Measurements from ENCODE around the gene PEAK3.

The PEAK3 gene

DNA sequence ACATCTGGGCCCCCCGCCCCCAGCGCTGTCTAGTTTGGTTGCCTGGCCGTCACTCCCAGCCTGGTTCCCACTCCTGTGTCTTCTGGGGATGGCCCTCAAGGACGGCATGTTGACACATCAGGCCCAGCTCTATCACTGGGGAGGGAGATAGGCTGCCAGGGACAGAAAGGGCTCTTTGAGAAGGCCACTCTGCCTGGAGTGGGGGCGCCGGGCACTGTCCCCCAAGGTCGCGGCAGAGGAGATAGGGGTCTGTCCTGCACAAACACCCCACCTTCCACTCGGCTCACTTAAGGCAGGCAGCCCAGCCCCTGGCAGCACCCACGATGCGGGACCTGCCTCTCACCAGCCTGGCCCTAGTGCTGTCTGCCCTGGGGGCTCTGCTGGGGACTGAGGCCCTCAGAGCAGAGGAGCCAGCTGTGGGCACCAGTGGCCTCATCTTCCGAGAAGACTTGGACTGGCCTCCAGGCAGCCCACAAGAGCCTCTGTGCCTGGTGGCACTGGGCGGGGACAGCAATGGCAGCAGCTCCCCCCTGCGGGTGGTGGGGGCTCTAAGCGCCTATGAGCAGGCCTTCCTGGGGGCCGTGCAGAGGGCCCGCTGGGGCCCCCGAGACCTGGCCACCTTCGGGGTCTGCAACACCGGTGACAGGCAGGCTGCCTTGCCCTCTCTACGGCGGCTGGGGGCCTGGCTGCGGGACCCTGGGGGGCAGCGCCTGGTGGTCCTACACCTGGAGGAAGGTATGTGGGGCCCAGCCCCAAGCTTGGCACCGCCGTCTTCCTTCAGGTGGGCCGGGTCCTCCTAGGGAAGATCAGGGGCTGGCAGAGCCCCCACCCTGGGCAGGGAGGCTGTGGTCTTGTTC is 32.7 kb downstream of the PEAK3 start, which contains the start of gene AMH:
Gene AMH (plus strand): TSS at position 314 of the 857 bp plus-strand sequence. CDS start 10 bp downstream, at position 324.
- DNase-seq: no peak

- DNase-seq: no peak
Measured at GRCh38 chr19:2248136-2249009, 33.6 kb downstream of the PEAK3 start.

GRCh38 chr19:2247433-2248101 is 34.4 kb downstream of the PEAK3 start:
- DNase-seq: no peak

DNA sequence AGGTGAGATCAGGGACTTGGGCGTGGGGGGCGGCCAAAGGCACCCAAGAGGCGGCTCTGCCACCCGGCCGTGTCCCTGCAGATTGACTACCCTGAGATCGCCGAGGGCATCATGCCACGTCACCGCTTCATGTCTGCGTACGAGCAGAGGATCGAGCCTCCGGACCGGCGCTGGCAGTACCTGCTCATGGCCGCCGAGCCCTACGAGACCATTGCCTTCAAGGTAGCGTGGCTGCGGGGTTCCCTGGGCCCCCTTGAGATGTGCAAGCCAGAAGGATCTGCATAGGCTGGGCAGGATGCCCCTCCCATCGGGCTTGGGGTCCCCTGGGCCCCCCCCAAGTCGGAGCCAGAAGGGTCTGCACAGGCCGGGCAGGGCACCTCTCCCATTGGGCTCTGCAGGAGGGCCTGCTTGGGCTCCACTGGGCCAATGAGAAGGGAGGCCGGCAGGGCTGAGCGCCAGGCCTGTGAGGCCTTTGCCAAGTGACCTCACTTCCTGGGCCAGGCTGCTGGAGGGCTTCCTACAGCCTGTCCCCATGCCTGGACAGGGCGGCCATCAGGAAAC is 35.1 kb downstream of the PEAK3 start:
- no peak for DNase-seq

- DNase-seq: no peak
Measured at GRCh38 chr19:2246014-2246620, 35.9 kb downstream of the PEAK3 start.

- DNase-seq: no peak
Measured at GRCh38 chr19:2245273-2245672, 36.7 kb downstream of the PEAK3 start.

DNA sequence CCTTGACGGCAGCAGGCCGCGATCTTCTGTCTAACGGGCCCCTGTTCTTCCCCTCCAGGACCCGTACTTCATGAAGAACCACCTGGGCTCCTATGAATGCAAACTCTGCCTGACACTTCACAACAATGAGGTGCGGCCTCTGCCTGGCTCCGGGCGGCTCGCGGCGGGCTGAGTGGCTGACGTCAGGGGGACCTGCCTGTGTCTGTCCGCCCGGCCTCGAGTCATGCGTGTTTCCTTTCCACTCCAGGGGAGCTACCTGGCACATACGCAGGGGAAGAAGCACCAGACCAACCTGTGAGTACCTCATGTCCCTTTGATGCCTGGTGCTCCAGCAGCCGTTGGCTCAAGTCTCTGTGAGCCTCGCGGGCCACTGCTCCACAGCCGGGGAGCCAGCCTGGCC is 37.5 kb downstream of the PEAK3 start:
- DNase-seq: no peak

DNA sequence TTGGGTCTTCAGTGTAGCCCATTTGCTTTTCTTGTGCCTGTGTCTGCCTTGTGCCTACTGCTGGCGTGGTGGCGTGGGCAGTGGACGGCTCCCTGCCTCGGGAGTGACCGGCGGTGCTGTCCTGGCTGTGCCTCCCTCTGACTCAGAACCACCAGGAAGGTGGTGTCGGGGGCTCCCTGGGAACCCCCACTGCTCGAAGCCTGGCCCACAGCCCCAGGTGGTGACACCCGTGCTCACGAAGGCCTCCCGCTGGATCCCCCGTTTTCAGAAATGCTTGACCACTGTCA is 37.9 kb downstream of the PEAK3 start:
- DNase-seq: no peak

DNA sequence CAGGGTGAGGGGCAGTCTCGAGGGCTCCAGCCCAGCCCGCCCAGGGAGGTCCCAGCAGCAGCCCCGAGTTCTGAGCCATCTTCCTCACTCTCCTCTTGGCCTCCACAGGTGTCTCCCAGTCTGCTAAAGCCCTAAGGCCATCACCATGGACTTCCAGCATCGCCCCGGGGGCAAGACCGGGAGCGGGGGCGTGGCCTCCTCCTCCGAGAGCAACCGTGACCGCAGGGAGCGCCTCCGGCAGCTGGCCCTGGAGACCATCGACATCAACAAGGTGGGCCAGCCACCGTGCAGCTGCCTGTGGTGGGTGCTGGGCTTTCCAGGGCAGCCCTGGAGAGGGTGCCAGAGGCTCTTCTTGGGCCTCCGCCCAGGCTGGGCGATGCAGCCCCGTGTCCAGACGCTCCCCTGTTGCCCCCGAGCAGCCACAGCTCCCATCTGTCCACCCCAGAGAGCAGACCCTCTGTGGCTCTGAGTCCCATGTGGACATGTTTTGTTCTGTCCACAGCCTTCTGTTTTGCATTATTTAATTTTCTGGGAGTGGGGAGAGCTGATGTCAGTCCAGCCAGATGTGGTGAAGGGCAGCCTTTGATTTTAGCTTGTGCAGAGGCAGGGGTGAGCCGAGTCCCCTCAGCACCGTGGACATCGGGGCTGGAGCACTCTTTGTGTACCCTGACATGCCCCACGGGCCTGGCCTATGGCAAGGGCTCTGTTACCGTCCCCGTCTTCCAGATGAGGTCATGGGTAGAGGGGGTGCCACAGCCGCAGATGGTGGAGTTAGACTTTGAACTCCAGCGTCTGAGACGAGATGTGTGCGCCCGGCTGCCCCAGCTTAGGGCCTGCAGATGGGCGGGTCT is 38.5 kb downstream of the PEAK3 start:
- no peak for DNase-seq

DNA sequence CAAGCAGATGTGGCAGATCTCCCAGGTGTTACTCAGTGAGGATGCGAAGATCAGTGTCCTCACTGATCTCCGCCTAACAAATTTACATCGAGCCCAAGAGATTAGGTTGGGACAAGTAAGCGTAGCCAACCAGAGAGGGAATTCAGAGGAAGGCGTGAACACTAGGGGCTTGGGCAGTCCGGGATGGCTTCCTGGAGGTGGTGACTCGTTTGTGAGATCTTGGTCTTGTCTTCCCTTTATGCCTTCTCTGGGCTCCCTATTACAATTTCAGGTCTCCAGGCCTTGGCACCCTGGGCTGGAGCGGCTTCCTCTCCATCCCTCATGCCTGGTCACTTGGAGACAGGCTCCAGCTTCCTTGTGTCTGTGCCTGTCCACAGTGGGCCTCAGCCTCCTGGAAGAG is 39.2 kb downstream of the PEAK3 start:
- DNase-seq: no peak

DNA sequence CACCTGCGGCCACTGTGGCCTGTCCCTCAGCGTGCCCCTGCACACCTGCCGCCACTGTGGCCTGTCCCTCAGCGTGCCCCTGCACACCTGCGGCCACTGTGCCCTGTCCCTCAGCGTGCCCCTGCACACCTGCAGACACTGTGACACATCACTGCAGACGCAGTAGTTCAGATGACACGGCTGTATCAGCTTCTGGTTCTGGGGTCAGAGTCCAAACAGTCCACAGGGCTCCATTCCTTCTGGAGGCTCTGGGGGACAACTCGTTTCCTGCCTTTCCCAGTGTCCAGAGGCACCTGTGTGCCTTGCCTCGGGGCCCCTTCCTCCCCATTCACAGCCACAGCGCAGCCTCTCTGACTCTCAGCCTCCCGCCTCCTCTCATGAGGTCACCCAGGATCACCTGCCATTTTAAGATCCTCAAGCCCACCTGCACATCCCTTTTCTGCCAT is 39.9 kb downstream of the PEAK3 start:
- DNase-seq: no peak

GRCh38 chr19:2240881-2241760 is 40.9 kb downstream of the PEAK3 start:
- DNase-seq: no peak

DNA sequence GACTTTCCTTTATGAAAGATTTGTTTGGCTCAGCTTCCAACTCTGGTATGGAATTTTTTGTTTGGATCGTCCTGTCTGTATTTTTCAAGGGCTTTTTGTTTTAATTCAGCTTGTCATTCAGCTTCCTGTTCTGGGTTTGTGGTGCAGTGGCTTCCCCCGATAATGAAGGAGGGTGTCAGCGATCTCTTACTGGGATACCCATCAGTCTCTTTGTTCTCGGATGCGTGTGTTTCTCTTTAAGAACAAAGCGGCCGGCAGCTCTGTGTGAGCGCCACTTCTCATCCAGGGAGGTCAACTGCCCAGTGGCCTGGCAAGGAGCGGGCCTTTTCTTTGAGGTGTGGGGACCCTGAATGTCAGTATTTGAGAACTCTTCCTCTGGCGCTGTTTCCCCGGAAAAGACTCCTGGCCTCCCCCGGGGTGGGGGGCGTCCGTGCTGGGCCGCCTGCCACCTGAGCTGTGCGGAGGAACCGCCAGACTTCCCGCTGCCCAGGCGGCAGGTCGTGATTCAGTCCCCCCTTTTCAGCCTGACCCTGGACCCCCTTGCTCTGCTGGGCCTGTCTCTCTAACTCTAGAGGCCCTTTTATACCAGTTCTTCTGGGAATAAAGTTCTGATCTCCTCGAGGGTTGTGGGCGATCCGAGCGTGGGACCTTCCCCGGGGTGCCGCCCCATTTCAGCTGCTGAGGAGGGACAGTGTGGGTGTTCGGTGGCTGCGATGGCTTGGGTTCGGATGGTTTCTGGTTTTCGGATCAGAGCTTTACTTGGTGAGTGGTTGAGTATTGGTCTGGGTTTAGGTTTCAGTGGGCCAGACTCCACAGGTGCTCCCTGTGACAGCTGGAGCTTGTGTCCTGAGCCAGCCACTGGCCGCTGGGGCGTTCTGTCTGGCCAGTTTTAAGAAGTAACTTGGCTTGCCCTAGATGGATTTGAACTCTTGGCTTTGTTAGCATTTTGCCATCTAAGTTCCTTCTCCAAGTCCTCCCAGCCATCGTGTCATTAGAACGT is 41.9 kb downstream of the PEAK3 start:
- no peak for DNase-seq

- DNase-seq: no peak
Measured at GRCh38 chr19:2239173-2239572, 42.8 kb downstream of the PEAK3 start.

DNA sequence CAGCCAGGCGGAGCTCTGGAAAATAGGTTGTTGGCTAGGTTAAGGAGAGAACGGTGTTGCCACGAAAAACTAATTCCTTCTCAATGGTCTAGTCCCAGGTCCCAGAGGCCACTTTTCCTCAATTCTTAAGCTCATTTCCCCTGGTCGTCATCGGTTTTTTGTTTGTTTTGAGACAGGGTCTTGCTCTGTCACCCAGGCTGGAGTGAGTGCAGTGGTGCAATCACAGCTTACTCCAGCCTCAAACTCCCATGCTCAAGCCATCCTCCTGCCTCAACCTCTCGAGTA is 44.2 kb downstream of the PEAK3 start:
- DNase-seq: no peak

DNA sequence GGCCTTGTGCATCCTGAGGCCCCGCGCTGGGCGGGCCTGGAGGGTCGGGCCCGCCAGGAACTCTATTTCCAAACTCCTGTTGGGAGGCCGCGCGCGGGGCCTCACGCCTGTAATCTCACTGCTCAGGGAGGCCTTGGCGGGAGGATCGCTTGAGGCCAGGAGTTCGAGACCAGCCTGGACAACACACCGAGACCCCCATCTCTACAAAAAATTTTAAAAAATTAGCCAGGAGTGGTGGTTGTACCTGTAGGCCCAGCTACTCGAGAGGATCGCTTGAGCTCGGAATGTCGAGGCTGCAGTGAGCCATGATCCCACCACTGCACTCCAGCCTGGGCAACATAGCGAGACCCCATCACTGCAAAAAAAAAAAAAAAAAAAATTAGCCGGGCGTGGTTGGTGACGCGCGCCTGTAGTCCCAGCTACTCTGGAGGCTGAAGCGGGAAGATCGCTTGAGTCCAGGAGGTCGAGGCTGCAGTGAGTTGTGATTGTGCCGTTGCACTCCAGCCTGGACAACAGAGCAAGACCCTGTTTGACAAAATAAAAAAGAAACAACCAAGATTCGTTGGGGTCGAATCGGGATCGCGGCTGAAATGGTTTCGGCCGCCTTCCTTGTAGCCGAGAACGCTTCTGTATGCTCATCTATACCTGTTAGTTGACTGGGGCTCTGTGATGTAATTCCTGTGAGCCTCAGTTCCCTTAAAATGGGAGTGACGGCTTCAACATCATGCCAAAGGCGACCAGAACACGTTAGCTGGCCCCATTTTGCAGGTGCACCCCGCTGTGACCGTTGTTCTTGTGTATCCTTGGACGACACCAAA is 44.7 kb downstream of the PEAK3 start:
- DNase-seq: no peak

GRCh38 chr19:2236314-2237050 is 45.5 kb downstream of the PEAK3 start, which contains the start of the genes PLEKHJ1 and SF3A2:
Gene PLEKHJ1 (minus strand): TSS chr19:2236329. CDS start chr19:2236248, 81 bp downstream.
Gene SF3A2 (plus strand): TSS chr19:2236824. CDS start chr19:2243419, 6,595 bp downstream.
- DNase-seq: peak; percentile 96

GRCh38 chr19:2236064-2236313 is 46.0 kb downstream of the PEAK3 start:
- no peak for DNase-seq
